ENCODE measurements around the gene WDR45.
A peak's percentile ranks its signal among the peaks of the same experiment; 100 is the strongest.

The WDR45 gene

GRCh38 chrX:49043220-49043986 is 36.3 kb downstream of the WDR45 start, which contains the start of gene TFE3:
Gene TFE3, minus strand, starts transcription at chrX:49043357. Its CDS starts 131 bp downstream, at chrX:49043226.
- DNase-seq: peak; percentile 99

- DNase-seq: no peak
These were observed 37.0 kb downstream of the WDR45 start for GRCh38 chrX:49042581-49043219.

- peak; percentile 32 for DNase-seq
These were observed 37.7 kb downstream of the WDR45 start for GRCh38 chrX:49041744-49042580.

GRCh38 chrX:49040376-49040955 is 39.2 kb downstream of the WDR45 start:
- DNase-seq: no peak

- DNase-seq: peak; percentile 80
These were observed 39.9 kb downstream of the WDR45 start for GRCh38 chrX:49039598-49040375.

- DNase-seq: no peak
These were observed 41.7 kb downstream of the WDR45 start for GRCh38 chrX:49037883-49038475.

GRCh38 chrX:49030283-49030682 is 49.4 kb downstream of the WDR45 start:
- DNase-seq: no peak

GRCh38 chrX:49029876-49030275 is 49.8 kb downstream of the WDR45 start:
- DNase-seq: no peak

Data from eye (tissue), 1 donor.